Measurements from ENCODE around the gene SPAG8. TPM values are rescaled to one million over a fixed set of nuclear protein-coding genes. Genes with fewer than 3 reads are reported as not detected.
A peak's percentile ranks its signal among the peaks of the same experiment; 100 is the strongest.

SPAG8 gene
- total and polyA plus RNA-seq, 9 of the 15 experiments (the other 6 are each of a cell fraction or from before 2014, with no cell fraction given): 0.03 to 0.47 (median 0.21) TPM

DNA sequence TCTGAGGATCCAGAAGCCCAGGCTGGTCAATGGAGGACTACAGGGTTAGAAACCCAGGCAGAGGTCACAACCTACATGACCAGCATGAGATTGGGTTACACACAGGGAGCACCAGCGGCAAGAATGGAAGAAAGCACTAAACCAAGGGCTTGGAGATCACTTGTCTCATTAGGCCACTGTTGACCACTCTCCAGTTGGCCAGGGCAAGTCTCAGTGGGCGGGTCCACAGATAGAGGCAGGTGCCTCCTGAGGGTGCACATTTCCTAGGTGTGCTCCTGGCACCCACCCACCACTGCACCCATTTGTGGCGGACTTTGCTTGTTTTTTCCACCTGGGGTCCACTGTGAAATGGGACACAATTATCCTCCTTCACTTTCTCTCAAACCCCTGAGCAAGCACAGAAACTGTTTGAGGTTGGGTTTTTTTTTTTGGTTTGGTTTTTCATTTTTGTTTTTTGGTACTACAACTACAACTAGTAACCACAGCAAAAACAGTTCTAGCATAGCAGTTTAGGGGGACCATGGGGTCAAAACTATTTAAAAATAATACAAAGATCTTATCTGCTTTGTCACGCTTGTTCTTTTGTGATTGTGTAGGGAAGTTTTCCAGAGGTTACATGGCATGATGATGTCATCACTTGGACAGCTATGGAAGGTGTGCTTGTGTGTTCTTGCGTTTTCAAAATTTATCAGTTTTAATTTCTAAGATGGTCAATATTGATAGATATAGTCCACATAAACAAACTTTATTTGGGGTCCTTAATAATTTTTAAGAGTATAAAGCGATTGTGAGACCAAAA is 14.6 kb downstream of the SPAG8 start:
- BruUV-seq (replicated peaks): no TSS peak
- no peaks in the 10 kb centered on the region for H4K20me1 ChIP-seq (replicated peaks; ENCODE audit: control insufficient read depth, insufficient read depth, low read length)
- in situ Hi-C loops (cut with MboI): loop anchor here (10.0 kb wide), 1 partner anchor 87 kb away; no protein-coding TSS in a partner anchor
- no peaks in the 10 kb centered on the region for H3K27me3 ChIP-seq (ENCODE audit: control insufficient read depth in 2 of 2, insufficient read depth in 2 of 2, low read length in 2 of 2)
- H3K79me2 ChIP-seq (ENCODE audit: control insufficient read depth, insufficient read depth, low read length): no peaks in the 10 kb centered on the region; the same call in 2 of the 3 replicates
- TF ChIP-seq ATF7 (IDR thresholded peaks at IDR 0.05): peak; percentile 43; the same call in 1 of the 2 replicates
- TF ChIP-seq JUND (IDR thresholded peaks at IDR 0.05; ENCODE audit: borderline replicate concordance, low read depth, low read length): 0 out of 2 replicates have a peak, but pooled peaks have one; percentile 26
- TF ChIP-seq JUND (tag; IDR thresholded peaks at IDR 0.05; ENCODE audit: borderline replicate concordance, low read depth, low read length): peak; percentile 48; the same call in 1 of the 3 replicates
- TF ChIP-seq POLR2B (IDR thresholded peaks at IDR 0.05; ENCODE audit: low read depth, partially characterized antibody): no peak
- TF ChIP-seq, protein P1, sequence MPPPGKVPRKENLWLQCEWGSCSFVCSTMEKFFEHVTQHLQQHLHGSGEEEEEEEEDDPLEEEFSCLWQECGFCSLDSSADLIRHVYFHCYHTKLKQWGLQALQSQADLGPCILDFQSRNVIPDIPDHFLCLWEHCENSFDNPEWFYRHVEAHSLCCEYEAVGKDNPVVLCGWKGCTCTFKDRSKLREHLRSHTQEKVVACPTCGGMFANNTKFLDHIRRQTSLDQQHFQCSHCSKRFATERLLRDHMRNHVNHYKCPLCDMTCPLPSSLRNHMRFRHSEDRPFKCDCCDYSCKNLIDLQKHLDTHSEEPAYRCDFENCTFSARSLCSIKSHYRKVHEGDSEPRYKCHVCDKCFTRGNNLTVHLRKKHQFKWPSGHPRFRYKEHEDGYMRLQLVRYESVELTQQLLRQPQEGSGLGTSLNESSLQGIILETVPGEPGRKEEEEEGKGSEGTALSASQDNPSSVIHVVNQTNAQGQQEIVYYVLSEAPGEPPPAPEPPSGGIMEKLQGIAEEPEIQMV (tag; conservative IDR thresholded peaks at IDR 0.05; ENCODE audit: low read depth): no peak
- no peak for TF ChIP-seq SMARCB1 (IDR thresholded peaks at IDR 0.05; ENCODE audit: insufficient read length, low read depth)
- no peak for TF ChIP-seq SMC3 (conservative IDR thresholded peaks at IDR 0.05; ENCODE audit: insufficient read depth, low read depth, low read length)
- TF ChIP-seq, protein P2, sequence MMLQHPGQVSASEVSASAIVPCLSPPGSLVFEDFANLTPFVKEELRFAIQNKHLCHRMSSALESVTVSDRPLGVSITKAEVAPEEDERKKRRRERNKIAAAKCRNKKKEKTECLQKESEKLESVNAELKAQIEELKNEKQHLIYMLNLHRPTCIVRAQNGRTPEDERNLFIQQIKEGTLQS (IDR thresholded peaks at IDR 0.05): peak; percentile 91
- TF ChIP-seq, protein P2 (CRISPR knock-in tag; conservative IDR thresholded peaks at IDR 0.05): no peak
- TF ChIP-seq, protein P3, sequence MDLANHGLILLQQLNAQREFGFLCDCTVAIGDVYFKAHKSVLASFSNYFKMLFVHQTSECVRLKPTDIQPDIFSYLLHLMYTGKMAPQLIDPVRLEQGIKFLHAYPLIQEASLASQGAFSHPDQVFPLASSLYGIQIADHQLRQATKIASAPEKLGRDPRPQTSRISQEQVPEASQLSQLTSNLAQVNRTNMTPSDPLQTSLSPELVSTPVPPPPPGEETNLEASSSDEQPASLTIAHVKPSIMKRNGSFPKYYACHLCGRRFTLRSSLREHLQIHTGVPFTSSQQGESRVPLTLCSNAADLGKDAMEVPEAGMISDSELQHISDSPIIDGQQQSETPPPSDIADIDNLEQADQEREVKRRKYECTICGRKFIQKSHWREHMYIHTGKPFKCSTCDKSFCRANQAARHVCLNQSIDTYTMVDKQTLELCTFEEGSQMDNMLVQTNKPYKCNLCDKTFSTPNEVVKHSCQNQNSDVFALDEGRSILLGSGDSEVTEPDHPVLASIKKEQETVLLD (IDR thresholded peaks at IDR 0.05): no peak
- TF ChIP-seq, protein P4, sequence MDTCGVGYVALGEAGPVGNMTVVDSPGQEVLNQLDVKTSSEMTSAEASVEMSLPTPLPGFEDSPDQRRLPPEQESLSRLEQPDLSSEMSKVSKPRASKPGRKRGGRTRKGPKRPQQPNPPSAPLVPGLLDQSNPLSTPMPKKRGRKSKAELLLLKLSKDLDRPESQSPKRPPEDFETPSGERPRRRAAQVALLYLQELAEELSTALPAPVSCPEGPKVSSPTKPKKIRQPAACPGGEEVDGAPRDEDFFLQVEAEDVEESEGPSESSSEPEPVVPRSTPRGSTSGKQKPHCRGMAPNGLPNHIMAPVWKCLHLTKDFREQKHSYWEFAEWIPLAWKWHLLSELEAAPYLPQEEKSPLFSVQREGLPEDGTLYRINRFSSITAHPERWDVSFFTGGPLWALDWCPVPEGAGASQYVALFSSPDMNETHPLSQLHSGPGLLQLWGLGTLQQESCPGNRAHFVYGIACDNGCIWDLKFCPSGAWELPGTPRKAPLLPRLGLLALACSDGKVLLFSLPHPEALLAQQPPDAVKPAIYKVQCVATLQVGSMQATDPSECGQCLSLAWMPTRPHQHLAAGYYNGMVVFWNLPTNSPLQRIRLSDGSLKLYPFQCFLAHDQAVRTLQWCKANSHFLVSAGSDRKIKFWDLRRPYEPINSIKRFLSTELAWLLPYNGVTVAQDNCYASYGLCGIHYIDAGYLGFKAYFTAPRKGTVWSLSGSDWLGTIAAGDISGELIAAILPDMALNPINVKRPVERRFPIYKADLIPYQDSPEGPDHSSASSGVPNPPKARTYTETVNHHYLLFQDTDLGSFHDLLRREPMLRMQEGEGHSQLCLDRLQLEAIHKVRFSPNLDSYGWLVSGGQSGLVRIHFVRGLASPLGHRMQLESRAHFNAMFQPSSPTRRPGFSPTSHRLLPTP (IDR thresholded peaks at IDR 0.05; ENCODE audit: borderline replicate concordance, extremely low read depth, insufficient read length): no peak
- TF ChIP-seq DMBX1 (CRISPR knock-in tag; IDR thresholded peaks at IDR 0.05; ENCODE audit: borderline replicate concordance): no peak
- TF ChIP-seq RBM14 (IDR thresholded peaks at IDR 0.05; ENCODE audit: borderline replicate concordance, insufficient read depth, low read depth, low read length): no peak
- no peak for TF ChIP-seq PHB (CRISPR knock-in tag; IDR thresholded peaks at IDR 0.05)
- peak; percentile 37 for FAIRE-seq
- no peak for DNase-seq (ENCODE audit: extremely low read depth in 1 of 4, low spot score in 3 of 4)
- H3K9ac ChIP-seq (ENCODE audit: insufficient read depth in 1 of 2, low read depth in 2 of 2, low read length in 2 of 2): no peak overlapping the region
- H3K4me1 ChIP-seq (replicated peaks in 1 of 2; ENCODE audit: control insufficient read depth in 2 of 2, insufficient read depth in 2 of 2, low read length in 2 of 2): peaks cover 17 to 35% of the 10 kb centered on the region in 2 experiments; a peak in 4 of 5 replicates
- no peak overlapping the region for H3K4me3 ChIP-seq
- H3K27ac ChIP-seq (ENCODE audit: extremely low read depth, low read depth, low read length): no peak overlapping the region; the same call in 2 of the 3 replicates
- H3K36me3 ChIP-seq (ENCODE audit: control insufficient read depth, insufficient read depth, low read length): peaks cover 9% of the 10 kb centered on the region; the same call in 2 of the 3 replicates
- CTCF ChIA-PET (ENCODE audit: low intra/inter-chr PET ratio): no interaction called here
- POLR2A ChIA-PET: no interaction called here
- no peak for ATAC-seq
- H3K9me1 ChIP-seq (ENCODE audit: control insufficient read depth, insufficient read depth, low read length): no peaks in the 10 kb centered on the region
- 80% methylated on average over 6 of the region's 6 CpGs for WGBS (ENCODE audit: insufficient coverage, low coverage, missing lambda C conversion rate)
- no peak overlapping the region for H3K4me2 ChIP-seq (ENCODE audit: insufficient read depth, low read length)
- no peaks in the 10 kb centered on the region for H3K9me3 ChIP-seq (replicated peaks; ENCODE audit: control insufficient read depth, insufficient read depth, low read depth, low read length)
- H2AFZ ChIP-seq (ENCODE audit: low read depth, low read length): no peak overlapping the region
- intact Hi-C loops (cut with micrococcal nuclease): no loop called here

Measured in K562 (cell line).